ENCODE data around the gene PRR13. TPM values are rescaled to one million over a fixed set of nuclear protein-coding genes. Genes with fewer than 3 reads are reported as not detected.

PRR13 gene
- total and polyA plus RNA-seq, 2 of the 8 experiments (the other 6 are each of a cell fraction or from before 2014, with no cell fraction given): 82.9 to 185 TPM

DNA sequence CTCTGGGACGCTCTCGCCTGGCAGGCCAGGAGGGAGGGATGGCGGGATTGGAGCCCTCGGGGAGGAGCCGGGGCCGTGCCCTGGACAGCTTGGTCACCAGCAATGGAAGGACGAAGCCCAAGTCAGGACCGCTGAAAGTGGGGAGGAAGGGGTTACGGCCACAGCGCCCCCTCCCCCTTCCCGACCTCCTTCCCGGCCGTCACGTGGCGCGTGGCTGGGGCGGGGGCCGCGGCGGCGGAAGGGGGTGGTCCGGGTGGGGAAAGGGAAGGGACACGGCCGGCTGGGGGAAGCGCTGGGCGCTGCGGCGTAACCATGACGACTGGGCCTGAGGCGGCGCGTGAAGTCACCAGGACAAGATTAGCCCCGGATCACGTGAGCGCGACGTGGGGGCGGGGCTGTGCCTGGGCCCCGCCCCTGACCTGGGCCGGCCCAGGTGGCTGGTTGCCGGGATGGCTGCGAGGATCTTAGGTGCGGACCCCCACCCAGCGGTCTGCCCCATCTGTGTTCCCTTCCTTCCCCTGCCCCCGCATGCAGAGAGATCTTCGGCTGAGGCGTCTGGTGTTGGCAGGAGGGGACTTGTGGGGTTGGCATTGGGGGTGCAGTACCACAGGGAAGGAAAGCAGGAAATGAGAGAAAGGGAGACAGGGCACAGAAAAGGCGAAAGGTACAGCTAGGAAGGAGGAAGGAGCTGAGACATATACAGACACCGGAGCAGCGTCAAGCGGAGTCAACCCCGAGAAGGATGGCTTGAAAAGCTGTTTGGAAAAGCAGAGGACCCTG is 51.5 kb downstream of the PRR13 start:
- Histone ChIP-seq H3K9me3 (ENCODE audit: insufficient read depth in 2 of 2, low read depth in 1 of 2, low read length in 1 of 2) (no peaks in the 10 kb centered on the region), H4K91ac (replicated peaks; ENCODE audit: insufficient read length, low read length) (peak overlapping the region; percentile 15), H3K4me2 (ENCODE audit: insufficient read depth in 1 of 2, low read depth in 2 of 2, low read length in 2 of 2) (peak overlapping the region; percentile 87 to 96), H3K9ac (replicated peaks in 1 of 4; ENCODE audit: extremely low read depth in 1 of 4, low read depth in 3 of 4, low read length in 3 of 4) (peak overlapping the region in 3 of 4 experiments; percentile 46 to 63 (median 58); a peak in 4 of 7 replicates), H3K27me3 (replicated peaks in 1 of 4; ENCODE audit: control insufficient read depth in 3 of 4, extremely low read depth in 1 of 4, insufficient read depth in 3 of 4, low read length in 3 of 4) (no peaks in the 10 kb centered on the region), H3K4me1 (replicated peaks in 1 of 4; ENCODE audit: control insufficient read depth in 3 of 4, insufficient read depth in 4 of 4, low read length in 3 of 4) (peaks cover 11 to 37% (median 15%) of the 10 kb centered on the region in 4 experiments), H2BK5ac (ENCODE audit: low read depth, low read length) (peak overlapping the region; percentile 91; the same call in 1 of the 2 replicates), H3K4me3 (ENCODE audit: extremely low read depth in 1 of 4, insufficient read depth in 2 of 4, low read depth in 3 of 4, low read length in 4 of 4) (peak overlapping the region; percentile 54 to 65 (median 57)), H3K18ac (ENCODE audit: extremely low read depth, low read length) (peak overlapping the region; percentile 97), H2BK20ac (ENCODE audit: low read length) (peak overlapping the region; percentile 48; the same call in 1 of the 2 replicates), H2BK120ac (replicated peaks; ENCODE audit: low read depth, low read length) (peak overlapping the region; percentile 16), H3K56ac (replicated peaks; ENCODE audit: insufficient read length, low read depth, low read length) (no peak overlapping the region), H4K5ac (ENCODE audit: insufficient read length, low read depth, low read length) (peak overlapping the region; percentile 79), H3K4ac (replicated peaks; ENCODE audit: insufficient read length, low read depth, low read length) (no peak overlapping the region), H3K79me2 (ENCODE audit: control insufficient read depth in 1 of 2, insufficient read depth in 2 of 2, low read length in 2 of 2) (peaks cover 0 to 15% of the 10 kb centered on the region in 2 experiments; a peak in 2 of 4 replicates), H3K36me3 (ENCODE audit: control insufficient read depth in 2 of 4, insufficient read depth in 4 of 4, low read length in 3 of 4) (no peaks in the 10 kb centered on the region), H3K79me1 (ENCODE audit: low read depth, low read length) (peaks cover 7% of the 10 kb centered on the region), H2AFZ (ENCODE audit: low read length) (peak overlapping the region; percentile 21), H4K20me1 (replicated peaks in 1 of 2; ENCODE audit: control insufficient read depth in 1 of 2, insufficient read depth in 2 of 2, low read length in 2 of 2) (peaks cover 0 to 5% of the 10 kb centered on the region in 2 experiments), H2AK5ac (ENCODE audit: low read depth, low read length) (peak overlapping the region; percentile 47; the same call in 1 of the 2 replicates), H3K27ac (ENCODE audit: low read depth, low read length) (peak overlapping the region; percentile 55; the same call in 1 of the 2 replicates), H3K23me2 (ENCODE audit: low read depth, low read length) (peaks cover 13% of the 10 kb centered on the region), H2BK15ac (ENCODE audit: low read length) (peak overlapping the region; percentile 98), H3K23ac (ENCODE audit: insufficient read length) (no peak overlapping the region), H4K8ac (ENCODE audit: extremely low read depth, insufficient read depth, low read length) (peak overlapping the region; percentile 85; the same call in 1 of the 2 replicates), H3K14ac (ENCODE audit: insufficient read length) (peak overlapping the region; percentile 48), H2BK12ac (ENCODE audit: low read depth, low read length) (0 out of 2 replicates have a peak overlapping the region, but pooled peaks have one; percentile 39)
- 4% methylated on average over 28 of the region's 52 CpGs; no CpG with 5 or more reads in 1 of the 2 experiments for WGBS, 2 experiments (ENCODE audit: extremely low coverage in 1 of 2, insufficient coverage in 1 of 2, insufficient read length in 1 of 2, insufficient replicate concordance in 2 of 2, low coverage in 1 of 2, low lambda C conversion rate in 2 of 2, missing lambda C conversion rate in 1 of 2)
- CTCF ChIA-PET (ENCODE audit: partially characterized antibody): interaction anchor here (0.9 to 6.7 kb wide), 12 partner anchors 10 to 141 kb away, joined by 3 to 51 read pairs (median 5); partner anchors contain the start of gene NPFF
- FAIRE-seq (no peak), DNase-seq (ENCODE audit: low read depth in 1 of 2, low spot score in 2 of 2) (peak; percentile 86 to 96)
- POLR2A ChIA-PET (ENCODE audit: partially characterized antibody): interaction anchor here (0.6 to 67.0 kb wide), 8 partner anchors 1 to 242 kb away, joined by 3 to 3397 read pairs (median 4); partner anchors contain the start of genes AAAS, MAP3K12, NPFF and PCBP2
- TF ChIP-seq, protein P1, sequence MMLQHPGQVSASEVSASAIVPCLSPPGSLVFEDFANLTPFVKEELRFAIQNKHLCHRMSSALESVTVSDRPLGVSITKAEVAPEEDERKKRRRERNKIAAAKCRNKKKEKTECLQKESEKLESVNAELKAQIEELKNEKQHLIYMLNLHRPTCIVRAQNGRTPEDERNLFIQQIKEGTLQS (IDR thresholded peaks at IDR 0.05; ENCODE audit: insufficient read depth, low read depth, low read length): peak; percentile 73
- TF ChIP-seq SP1 (IDR thresholded peaks at IDR 0.05; ENCODE audit: low read depth, low read length): peak; percentile 68; the same call in 1 of the 2 replicates
- TF ChIP-seq, protein P2, sequence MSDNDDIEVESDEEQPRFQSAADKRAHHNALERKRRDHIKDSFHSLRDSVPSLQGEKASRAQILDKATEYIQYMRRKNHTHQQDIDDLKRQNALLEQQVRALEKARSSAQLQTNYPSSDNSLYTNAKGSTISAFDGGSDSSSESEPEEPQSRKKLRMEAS (IDR thresholded peaks at IDR 0.05): peak; percentile 86
- TF ChIP-seq YY1 (IDR thresholded peaks at IDR 0.05; ENCODE audit: low read depth, low read length): peak; percentile 17; the same call in 1 of the 2 replicates
- TF ChIP-seq, protein P3, sequence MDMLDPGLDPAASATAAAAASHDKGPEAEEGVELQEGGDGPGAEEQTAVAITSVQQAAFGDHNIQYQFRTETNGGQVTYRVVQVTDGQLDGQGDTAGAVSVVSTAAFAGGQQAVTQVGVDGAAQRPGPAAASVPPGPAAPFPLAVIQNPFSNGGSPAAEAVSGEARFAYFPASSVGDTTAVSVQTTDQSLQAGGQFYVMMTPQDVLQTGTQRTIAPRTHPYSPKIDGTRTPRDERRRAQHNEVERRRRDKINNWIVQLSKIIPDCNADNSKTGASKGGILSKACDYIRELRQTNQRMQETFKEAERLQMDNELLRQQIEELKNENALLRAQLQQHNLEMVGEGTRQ (IDR thresholded peaks at IDR 0.05; ENCODE audit: low read length): peak; percentile 95
- peak in 1 of 2 experiments; percentile 89; a peak in 2 of 4 replicates for TF ChIP-seq SIN3A (conservative IDR thresholded peaks at IDR 0.05 in 1 of 2, IDR thresholded peaks at IDR 0.05 in 1 of 2; ENCODE audit: low read depth in 1 of 2, low read length in 2 of 2)
- no peak for TF ChIP-seq BACH1 (IDR thresholded peaks at IDR 0.05; ENCODE audit: low read length)
- TF ChIP-seq POLR2AphosphoS5 (IDR thresholded peaks at IDR 0.05; ENCODE audit: low read depth, low read length): peak; percentile 79; the same call in 1 of the 2 replicates
